Gastrocnemius medialis (tissue), 4 donors: ENCODE results near the gene CRYBA1. TPM values are rescaled to one million over a fixed set of nuclear protein-coding genes. Genes with fewer than 3 reads are reported as not detected.
"Not testable (repeated sequence)": the region's sequence is repeated elsewhere in the genome, so short reads cannot be mapped to it uniquely, and the experiment has no call there.

Experiments used
- ATAC-seq, 2 donors: fragments of 150-250 bp; one replicate each; pipeline ENCODE4 v1.9.1; 2016
- DNase-seq, 2 donors: peaks; one replicate each; pipeline ENCODE4 v3.0.0-alpha.2; 2019
- H3K27ac ChIP-seq, 4 donors: fragments of 200-600 bp; sonication (generic); 1 replicate in 1 of 4; 2 replicates in 3 of 4; pipeline ENCODE4 v1.5.1; 2016 to 2018; ENCODE audit warnings: mild to moderate bottlenecking in 2 of 4, moderate library complexity in 1 of 4
- H3K27me3 ChIP-seq, 3 donors: fragments of 200-600 bp; sonication (generic) in 2 of 3; 1 replicate in 1 of 3; 2 replicates in 2 of 3; pipeline versions ENCODE4 v1.5.1 to v1.6.0; 2016 to 2019; ENCODE audit warnings: mild to moderate bottlenecking in 1 of 3, moderate library complexity in 1 of 3
- H3K36me3 ChIP-seq, 2 donors: fragments of 200-600 bp; sonication (generic) in 1 of 2; one replicate each; pipeline ENCODE4 v1.5.1; 2017 to 2018
- H3K4me1 ChIP-seq, 2 donors: fragments of 200-600 bp; sonication (generic) in 1 of 2; one replicate each; pipeline ENCODE4 v1.5.1; 2016 to 2017; ENCODE audit warnings: mild to moderate bottlenecking in 2 of 2
- H3K4me3 ChIP-seq, 4 donors: fragments of 200-600 bp; sonication (generic) in 3 of 4; 1 replicate in 1 of 4; 2 replicates in 3 of 4; pipeline ENCODE4 v1.5.1; 2016 to 2019; ENCODE audit warnings: mild to moderate bottlenecking in 2 of 4
- H3K9me3 ChIP-seq, 3 donors: fragments of 200-600 bp; sonication (generic) in 2 of 3; 1 replicate in 1 of 3; 2 replicates in 2 of 3; pipeline ENCODE4 v1.5.1; 2016 to 2019
- POLR2A ChIP-seq, 2 donors: fragments of 450-650 bp; IDR thresholded peaks; one replicate each; pipeline ENCODE4 v1.6.1; 2017; ENCODE audit warnings: antibody characterized with exemption in 2 of 2, mild to moderate bottlenecking in 2 of 2, moderate library complexity in 2 of 2
- in situ Hi-C, 4 donors: fragments of 200-750 bp; cut with MboI; loops; one replicate each; pipeline versions ENCODE4 v1.15.0 to v1.8.0; 2017; ENCODE audit warnings: low sequenced_read_pairs in 4 of 4
- intact Hi-C: fragments of 100-400 bp; cut with DNase I; formaldehyde crosslinking; loops from one replicate; pipeline ENCODE4 v1.15.1; 2023; ENCODE audit warnings: low total_unique reads
- total RNA-seq, 4 donors: library from RNA; depleted of rRNA; stranded (reverse); fragments of >200 nt; gene quantifications; one replicate each; pipeline versions ENCODE4 v1.1.0 to v1.2.3, GENCODE V29; 2016
- TF ChIP-seq, protein P1 (sequence below), 5 experiments: fragments of 450-650 bp in 3 of 5; fragments of 200-600 bp in 2 of 5; sonication (generic) in 2 of 5; IDR thresholded peaks in 4 of 5; conservative IDR thresholded peaks in 1 of 5; 1 replicate in 4 of 5; 2 replicates in 1 of 5; pipeline ENCODE4 v1.5.1; 2016 to 2019; ENCODE audit warnings: antibody characterized with exemption in 5 of 5, mild to moderate bottlenecking in 3 of 5, moderate library complexity in 3 of 5

Gene CRYBA1
- total RNA-seq, 4 donors from 2014 or later = not detected

- Histone ChIP-seq H3K27me3 (no peaks in the 10 kb centered on the region), H3K36me3 (peaks cover 0 to 16% of the 10 kb centered on the region in 2 donors), H3K4me3 (peak overlapping the region in 1 of 4 donors; percentile 20), H3K4me1 (peaks cover 24 to 36% of the 10 kb centered on the region in 2 donors), H3K27ac (peak overlapping the region in 3 of 4 donors; percentile 2 to 45 (median 8)), H3K9me3 (no peaks in the 10 kb centered on the region)
- ATAC-seq (peak in 1 of 2 donors; percentile 28), DNase-seq (no peak)
- in situ Hi-C loops = no loop called here
- TF ChIP-seq, protein P1, sequence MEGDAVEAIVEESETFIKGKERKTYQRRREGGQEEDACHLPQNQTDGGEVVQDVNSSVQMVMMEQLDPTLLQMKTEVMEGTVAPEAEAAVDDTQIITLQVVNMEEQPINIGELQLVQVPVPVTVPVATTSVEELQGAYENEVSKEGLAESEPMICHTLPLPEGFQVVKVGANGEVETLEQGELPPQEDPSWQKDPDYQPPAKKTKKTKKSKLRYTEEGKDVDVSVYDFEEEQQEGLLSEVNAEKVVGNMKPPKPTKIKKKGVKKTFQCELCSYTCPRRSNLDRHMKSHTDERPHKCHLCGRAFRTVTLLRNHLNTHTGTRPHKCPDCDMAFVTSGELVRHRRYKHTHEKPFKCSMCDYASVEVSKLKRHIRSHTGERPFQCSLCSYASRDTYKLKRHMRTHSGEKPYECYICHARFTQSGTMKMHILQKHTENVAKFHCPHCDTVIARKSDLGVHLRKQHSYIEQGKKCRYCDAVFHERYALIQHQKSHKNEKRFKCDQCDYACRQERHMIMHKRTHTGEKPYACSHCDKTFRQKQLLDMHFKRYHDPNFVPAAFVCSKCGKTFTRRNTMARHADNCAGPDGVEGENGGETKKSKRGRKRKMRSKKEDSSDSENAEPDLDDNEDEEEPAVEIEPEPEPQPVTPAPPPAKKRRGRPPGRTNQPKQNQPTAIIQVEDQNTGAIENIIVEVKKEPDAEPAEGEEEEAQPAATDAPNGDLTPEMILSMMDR (IDR thresholded peaks at IDR 0.05 in 4 of 5, conservative IDR thresholded peaks at IDR 0.05 in 1 of 5) = no peak
- intact Hi-C loops = no loop called here
Observed at GRCh38 chr17:29257756-29258155, 11.1 kb downstream of the CRYBA1 start.

- H3K4me1 ChIP-seq = peaks cover 0 to 2% of the 10 kb centered on the region in 2 donors
- DNase-seq (no peak), ATAC-seq (no peak)
- TF ChIP-seq, protein P1 (IDR thresholded peaks at IDR 0.05 in 4 of 5, conservative IDR thresholded peaks at IDR 0.05 in 1 of 5) = no peak
- TF ChIP-seq POLR2A (IDR thresholded peaks at IDR 0.05) = no peak
- no peak overlapping the region for H3K27ac ChIP-seq
- H3K4me3 ChIP-seq = no peak overlapping the region
- H3K27me3 ChIP-seq = no peaks in the 10 kb centered on the region
- H3K36me3 ChIP-seq = peaks cover 0 to 51% of the 10 kb centered on the region in 2 donors
- in situ Hi-C loops = no loop called here
- H3K9me3 ChIP-seq = no peaks in the 10 kb centered on the region
- intact Hi-C loops = no loop called here
Observed at GRCh38 chr17:29263916-29264315, 17.3 kb downstream of the CRYBA1 start.

DNA sequence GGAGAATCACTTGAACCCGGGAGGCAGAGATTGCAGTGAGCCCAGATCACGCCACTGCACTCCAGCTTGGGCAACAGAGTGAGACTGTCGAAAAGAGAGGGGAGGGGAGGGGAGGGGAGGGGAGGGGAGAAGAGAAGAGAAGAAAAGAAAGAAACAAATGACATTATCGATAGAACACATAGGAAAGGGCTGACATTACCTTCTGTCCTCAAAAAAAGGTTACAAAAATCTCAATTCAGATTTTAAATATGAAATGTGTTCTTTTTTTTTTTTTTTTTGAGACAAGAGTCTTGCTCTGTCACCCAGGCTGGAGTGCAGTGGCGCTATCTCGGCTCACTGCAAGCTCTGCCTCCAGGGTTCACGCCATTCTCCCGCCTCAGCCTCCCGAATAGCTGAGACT, 25.3 kb downstream of the CRYBA1 start:
- H3K27ac ChIP-seq, intact Hi-C loops, H3K4me1 ChIP-seq, ATAC-seq, H3K9me3 ChIP-seq, H3K4me3 ChIP-seq, H3K27me3 ChIP-seq, DNase-seq, in situ Hi-C loops: not testable (repeated sequence)
- H3K36me3 ChIP-seq = peaks cover 0 to 15% of the 10 kb centered on the region in 2 donors

- Histone ChIP-seq H3K4me3 (no peak overlapping the region), H3K36me3 (peaks cover 0 to 15% of the 10 kb centered on the region in 2 donors), H3K9me3 (no peaks in the 10 kb centered on the region)
Observed at GRCh38 chr17:29273924-29274323, 27.3 kb downstream of the CRYBA1 start.

DNA sequence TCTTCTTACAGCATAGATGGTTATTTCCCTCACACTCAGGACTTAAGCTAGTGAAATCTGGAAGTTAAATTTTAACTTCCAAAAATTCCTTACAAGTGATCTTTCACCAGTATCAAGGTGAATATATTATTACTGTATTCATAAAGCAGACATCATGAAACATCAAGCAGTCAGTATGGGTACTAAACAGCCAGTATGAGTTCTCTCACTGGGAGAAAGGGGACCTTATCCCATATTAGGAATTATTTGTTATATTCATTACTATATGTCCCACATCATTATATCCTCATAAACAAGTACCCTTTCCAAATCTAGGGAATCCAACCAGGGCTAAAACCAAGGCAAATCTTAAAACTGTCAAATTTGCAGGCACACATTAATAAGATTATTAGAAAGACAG, 32.0 kb downstream of the CRYBA1 start:
- intact Hi-C loops (no loop called here), in situ Hi-C loops (loop anchor here in 1 of 4 donors (25.0 kb wide), 1 partner anchor 116 kb away; no protein-coding TSS in a partner anchor)
- Histone ChIP-seq H3K27ac (no peak overlapping the region), H3K36me3 (peaks cover 0 to 50% of the 10 kb centered on the region in 2 donors), H3K4me3 (no peak overlapping the region), H3K27me3 (no peaks in the 10 kb centered on the region), H3K9me3 (no peaks in the 10 kb centered on the region), H3K4me1 (peaks cover 18 to 32% of the 10 kb centered on the region in 2 donors)
- ATAC-seq = no peak
- DNase-seq = no peak
- no peak for TF ChIP-seq POLR2A (IDR thresholded peaks at IDR 0.05)
- TF ChIP-seq, protein P1 (IDR thresholded peaks at IDR 0.05 in 4 of 5, conservative IDR thresholded peaks at IDR 0.05 in 1 of 5) = no peak

More at GRCh38 chr17:29273924-29274323, 27.3 kb downstream of the CRYBA1 start:
- H3K27ac ChIP-seq = no peak overlapping the region
- TF ChIP-seq POLR2A (IDR thresholded peaks at IDR 0.05) = no peak
- TF ChIP-seq, protein P1 (IDR thresholded peaks at IDR 0.05 in 4 of 5, conservative IDR thresholded peaks at IDR 0.05 in 1 of 5) = no peak
- H3K4me1 ChIP-seq = peaks cover 13 to 21% of the 10 kb centered on the region in 2 donors
- DNase-seq = no peak
- in situ Hi-C loops (no loop called here), intact Hi-C loops (no loop called here)
- no peak for ATAC-seq
- H3K27me3 ChIP-seq = no peaks in the 10 kb centered on the region
